ENCODE measurements around the gene SLC24A3. TPM values are rescaled to one million over a fixed set of nuclear protein-coding genes. Genes with fewer than 3 reads are reported as not detected.

The SLC24A3 gene
- total RNA-seq, 2 experiments from 2014 or later, result not detected

DNA sequence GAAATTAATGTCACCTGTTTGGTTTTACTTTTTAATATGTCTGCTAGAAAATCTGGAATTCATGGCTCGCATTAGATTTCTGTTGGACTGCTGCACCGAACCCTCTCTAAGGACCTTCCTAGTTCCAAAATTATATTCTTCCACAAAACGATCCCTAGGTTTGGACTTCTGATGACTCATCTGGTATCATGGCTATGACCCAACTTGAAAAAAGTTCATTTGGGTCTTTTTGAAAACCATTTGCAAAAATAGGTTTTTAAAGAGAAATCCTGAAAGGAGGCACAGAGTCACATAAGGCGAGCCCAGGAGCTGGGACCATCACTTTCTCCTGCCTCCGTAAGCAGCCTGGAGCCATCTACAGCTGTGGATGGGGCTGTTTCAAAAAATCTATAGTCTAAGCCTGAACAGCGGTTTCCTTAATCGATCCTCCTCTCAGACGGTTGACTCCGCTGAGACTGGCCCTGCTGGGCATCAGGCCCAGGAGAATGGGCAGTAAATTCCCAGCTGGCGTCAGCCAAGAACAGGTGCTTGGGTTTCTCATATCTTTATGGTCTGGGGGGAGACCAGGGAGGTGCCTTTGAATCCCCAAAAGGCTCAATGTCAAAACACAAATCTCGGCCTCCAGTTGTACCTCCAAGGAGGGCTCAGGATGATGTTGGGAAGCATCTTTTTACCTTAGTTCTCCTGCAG, 44.6 kb downstream of the SLC24A3 start:
- intact Hi-C loops (cut with micrococcal nuclease; ENCODE audit: unreplicated experiment), result no loop called here
- Histone ChIP-seq H3K36me3 (ENCODE audit: insufficient read depth, low read length) (no peaks in the 10 kb centered on the region), H3K27ac (ENCODE audit: low read depth, low read length, poor library complexity, severe bottlenecking) (no peak overlapping the region), H3K4me1 (ENCODE audit: insufficient read depth, low read length, poor library complexity, severe bottlenecking) (no peaks in the 10 kb centered on the region), H3K9me3 (ENCODE audit: low read length) (no peaks in the 10 kb centered on the region), H3K4me3 (ENCODE audit: low read depth, low read length, poor library complexity, severe bottlenecking) (no peak overlapping the region), H3K4me2 (ENCODE audit: low read length) (no peak overlapping the region), H2AFZ (ENCODE audit: low read length) (no peak overlapping the region), H4K20me1 (ENCODE audit: insufficient read depth, low read length) (no peaks in the 10 kb centered on the region), H3K9me2 (ENCODE audit: insufficient read depth, low read length) (no peaks in the 10 kb centered on the region), H3K79me2 (ENCODE audit: insufficient read depth, low read depth, low read length) (no peaks in the 10 kb centered on the region)
- ChIA-PET CTCF (ENCODE audit: unreplicated experiment) (interaction anchor here (0.6 kb wide), 1 partner anchor 215 kb away, joined by 3 read pairs; no protein-coding TSS in a partner anchor), POLR2A (interaction anchor here (1.2 kb wide), 1 partner anchor 9 kb away, joined by 3 read pairs; no protein-coding TSS in a partner anchor)
- no peak for DNase-seq (ENCODE audit: low spot score)
- BruUV-seq (replicated peaks), result no TSS peak
- TF ChIP-seq, protein P1, sequence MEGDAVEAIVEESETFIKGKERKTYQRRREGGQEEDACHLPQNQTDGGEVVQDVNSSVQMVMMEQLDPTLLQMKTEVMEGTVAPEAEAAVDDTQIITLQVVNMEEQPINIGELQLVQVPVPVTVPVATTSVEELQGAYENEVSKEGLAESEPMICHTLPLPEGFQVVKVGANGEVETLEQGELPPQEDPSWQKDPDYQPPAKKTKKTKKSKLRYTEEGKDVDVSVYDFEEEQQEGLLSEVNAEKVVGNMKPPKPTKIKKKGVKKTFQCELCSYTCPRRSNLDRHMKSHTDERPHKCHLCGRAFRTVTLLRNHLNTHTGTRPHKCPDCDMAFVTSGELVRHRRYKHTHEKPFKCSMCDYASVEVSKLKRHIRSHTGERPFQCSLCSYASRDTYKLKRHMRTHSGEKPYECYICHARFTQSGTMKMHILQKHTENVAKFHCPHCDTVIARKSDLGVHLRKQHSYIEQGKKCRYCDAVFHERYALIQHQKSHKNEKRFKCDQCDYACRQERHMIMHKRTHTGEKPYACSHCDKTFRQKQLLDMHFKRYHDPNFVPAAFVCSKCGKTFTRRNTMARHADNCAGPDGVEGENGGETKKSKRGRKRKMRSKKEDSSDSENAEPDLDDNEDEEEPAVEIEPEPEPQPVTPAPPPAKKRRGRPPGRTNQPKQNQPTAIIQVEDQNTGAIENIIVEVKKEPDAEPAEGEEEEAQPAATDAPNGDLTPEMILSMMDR (conservative IDR thresholded peaks at IDR 0.05; ENCODE audit: low read length), result no peak
- no peak for TF ChIP-seq EZH2phosphoT487 (IDR thresholded peaks at IDR 0.05; ENCODE audit: borderline replicate concordance, low read depth, low read length)

DNA sequence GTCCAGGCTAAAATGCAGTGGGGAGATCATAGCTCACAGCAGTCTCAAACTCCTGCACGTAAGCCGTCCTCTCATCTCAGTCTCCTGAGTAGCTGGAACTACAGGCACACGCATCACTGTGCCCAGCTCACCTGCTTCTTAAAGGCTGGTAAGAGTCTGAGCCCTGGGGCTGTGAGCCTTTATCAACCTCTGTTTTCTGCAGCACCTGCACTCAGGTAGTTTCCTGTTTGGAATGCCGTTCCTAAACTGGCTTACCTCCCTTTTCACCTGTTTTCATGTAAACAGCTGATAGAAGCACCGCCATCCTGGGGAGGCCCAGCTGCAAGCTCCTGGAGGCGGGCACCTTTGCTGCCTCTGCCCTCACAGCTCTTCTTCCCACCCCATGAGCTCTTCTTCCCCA, 45.4 kb downstream of the SLC24A3 start:
- H4K20me1 ChIP-seq (ENCODE audit: insufficient read depth, low read length), result no peaks in the 10 kb centered on the region
- ChIA-PET CTCF (ENCODE audit: unreplicated experiment) (interaction anchor here (0.6 kb wide), 1 partner anchor 214 kb away, joined by 3 read pairs; no protein-coding TSS in a partner anchor), POLR2A (interaction anchor here (1.2 kb wide), 1 partner anchor 8 kb away, joined by 3 read pairs; no protein-coding TSS in a partner anchor)
- TF ChIP-seq EZH2phosphoT487 (IDR thresholded peaks at IDR 0.05; ENCODE audit: borderline replicate concordance, low read depth, low read length), result no peak
- TF ChIP-seq, protein P1 (conservative IDR thresholded peaks at IDR 0.05; ENCODE audit: low read length), result no peak
- no peaks in the 10 kb centered on the region for H3K36me3 ChIP-seq (ENCODE audit: insufficient read depth, low read length)
- no peak overlapping the region for H2AFZ ChIP-seq (ENCODE audit: low read length)
- H3K4me3 ChIP-seq (ENCODE audit: low read depth, low read length, poor library complexity, severe bottlenecking), result no peak overlapping the region
- H3K4me2 ChIP-seq (ENCODE audit: low read length), result no peak overlapping the region
- no peaks in the 10 kb centered on the region for H3K4me1 ChIP-seq (ENCODE audit: insufficient read depth, low read length, poor library complexity, severe bottlenecking)
- H3K27ac ChIP-seq (ENCODE audit: low read depth, low read length, poor library complexity, severe bottlenecking), result no peak overlapping the region
- H3K9me3 ChIP-seq (ENCODE audit: low read length), result no peaks in the 10 kb centered on the region
- no TSS peak for BruUV-seq (replicated peaks)
- H3K79me2 ChIP-seq (ENCODE audit: insufficient read depth, low read depth, low read length), result no peaks in the 10 kb centered on the region
- no peaks in the 10 kb centered on the region for H3K9me2 ChIP-seq (ENCODE audit: insufficient read depth, low read length)
- intact Hi-C loops (cut with micrococcal nuclease; ENCODE audit: unreplicated experiment), result no loop called here
- DNase-seq (ENCODE audit: low spot score), result no peak

DNA sequence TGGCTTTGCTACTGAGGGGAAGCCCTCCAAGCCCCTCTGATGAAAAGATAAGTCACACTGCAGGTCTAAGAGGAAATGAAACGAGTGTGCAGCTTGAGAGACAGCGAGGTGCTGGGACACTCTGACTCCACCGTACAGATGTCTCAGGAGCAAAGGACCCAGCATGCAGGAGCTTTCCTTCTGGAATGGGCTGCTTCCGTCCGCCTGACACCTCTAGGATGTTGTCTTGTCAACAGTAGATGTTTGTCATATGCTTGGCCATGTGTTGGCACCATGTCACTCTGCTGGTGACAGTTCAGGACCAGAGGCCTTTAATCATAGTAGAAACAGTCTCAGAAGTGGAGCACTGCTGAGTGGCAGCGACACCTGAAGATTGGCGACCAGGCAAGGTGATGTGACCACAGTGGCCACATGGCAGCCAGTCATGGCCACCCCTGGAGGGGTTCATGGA, 46.7 kb downstream of the SLC24A3 start:
- Histone ChIP-seq H3K4me3 (ENCODE audit: low read depth, low read length, poor library complexity, severe bottlenecking) (no peak overlapping the region), H4K20me1 (ENCODE audit: insufficient read depth, low read length) (no peaks in the 10 kb centered on the region), H3K4me1 (ENCODE audit: insufficient read depth, low read length, poor library complexity, severe bottlenecking) (no peaks in the 10 kb centered on the region), H3K4me2 (ENCODE audit: low read length) (no peak overlapping the region), H3K36me3 (ENCODE audit: insufficient read depth, low read length) (no peaks in the 10 kb centered on the region), H3K79me2 (ENCODE audit: insufficient read depth, low read depth, low read length) (no peaks in the 10 kb centered on the region), H3K27ac (ENCODE audit: low read depth, low read length, poor library complexity, severe bottlenecking) (no peak overlapping the region), H3K9me2 (ENCODE audit: insufficient read depth, low read length) (no peaks in the 10 kb centered on the region), H2AFZ (ENCODE audit: low read length) (no peak overlapping the region), H3K9me3 (ENCODE audit: low read length) (no peaks in the 10 kb centered on the region)
- no peak for TF ChIP-seq EZH2phosphoT487 (IDR thresholded peaks at IDR 0.05; ENCODE audit: borderline replicate concordance, low read depth, low read length)
- TF ChIP-seq, protein P1 (conservative IDR thresholded peaks at IDR 0.05; ENCODE audit: low read length), result no peak
- ChIA-PET CTCF (ENCODE audit: unreplicated experiment) (interaction anchor here (0.6 kb wide), 1 partner anchor 374 kb away, joined by 3 read pairs; no protein-coding TSS in a partner anchor), POLR2A (no interaction called here)
- BruUV-seq (replicated peaks), result no TSS peak
- intact Hi-C loops (cut with micrococcal nuclease; ENCODE audit: unreplicated experiment), result no loop called here
- DNase-seq (ENCODE audit: low spot score), result no peak

All from OCI-LY7 (cell line).